ENCODE results near the gene GPR52.
"Not testable (repeated sequence)": the region's sequence is repeated elsewhere in the genome, so short reads cannot be mapped to it uniquely, and the experiment has no call there.

GPR52 gene

GRCh38 chr1:174407665-174408064, 40.1 kb upstream of the GPR52 start:
- no peaks in the 10 kb centered on the region for H3K27me3 ChIP-seq
- no peaks in the 10 kb centered on the region for H3K36me3 ChIP-seq
- H3K4me1 ChIP-seq, result peaks cover 5% of the 10 kb centered on the region; the same call in 1 of the 2 replicates
- no peak overlapping the region for H3K4me3 ChIP-seq (ENCODE audit: low read depth, low read length)
- TF ChIP-seq CTCF (IDR thresholded peaks at IDR 0.05; ENCODE audit: low read depth, low read length), result no peak
- H3K9me3 ChIP-seq, result no peaks in the 10 kb centered on the region
- no peak for DNase-seq

- H3K36me3 ChIP-seq, result no peaks in the 10 kb centered on the region
- no peaks in the 10 kb centered on the region for H3K9me3 ChIP-seq
- DNase-seq, result no peak
- no peak for TF ChIP-seq CTCF (IDR thresholded peaks at IDR 0.05; ENCODE audit: low read depth, low read length)
- no peak overlapping the region for H3K4me3 ChIP-seq (ENCODE audit: low read depth, low read length)
- H3K27me3 ChIP-seq, result no peaks in the 10 kb centered on the region
- H3K4me1 ChIP-seq, result peaks cover 5% of the 10 kb centered on the region; the same call in 1 of the 2 replicates
Observed at GRCh38 chr1:174408146-174408545, 39.6 kb upstream of the GPR52 start.

GRCh38 chr1:174409801-174410200, 38.0 kb upstream of the GPR52 start:
- not testable (repeated sequence) for H3K36me3 ChIP-seq; H3K27me3 ChIP-seq; H3K9me3 ChIP-seq; H3K4me1 ChIP-seq; H3K4me3 ChIP-seq (ENCODE audit: low read depth, low read length); DNase-seq

GRCh38 chr1:174413632-174414031, 34.1 kb upstream of the GPR52 start:
- Histone ChIP-seq H3K4me3 (ENCODE audit: low read depth, low read length) (no peak overlapping the region), H3K9me3 (no peaks in the 10 kb centered on the region), H3K27me3 (no peaks in the 10 kb centered on the region), H3K36me3 (no peaks in the 10 kb centered on the region), H3K4me1 (no peaks in the 10 kb centered on the region)
- peak; percentile 63 for TF ChIP-seq CTCF (IDR thresholded peaks at IDR 0.05; ENCODE audit: low read depth, low read length)
- DNase-seq, result peak; percentile 20

- Histone ChIP-seq H3K36me3 (no peaks in the 10 kb centered on the region), H3K27me3 (no peaks in the 10 kb centered on the region), H3K9me3 (no peaks in the 10 kb centered on the region), H3K4me1 (no peaks in the 10 kb centered on the region), H3K4me3 (ENCODE audit: low read depth, low read length) (no peak overlapping the region)
- TF ChIP-seq CTCF (IDR thresholded peaks at IDR 0.05; ENCODE audit: low read depth, low read length), result no peak
- no peak for DNase-seq
Observed at GRCh38 chr1:174414203-174414602, 33.6 kb upstream of the GPR52 start.

GRCh38 chr1:174415506-174415905, 32.3 kb upstream of the GPR52 start:
- no peaks in the 10 kb centered on the region for H3K4me1 ChIP-seq
- no peak for DNase-seq
- H3K4me3 ChIP-seq (ENCODE audit: low read depth, low read length), result no peak overlapping the region
- H3K9me3 ChIP-seq, result no peaks in the 10 kb centered on the region
- no peaks in the 10 kb centered on the region for H3K27me3 ChIP-seq
- no peaks in the 10 kb centered on the region for H3K36me3 ChIP-seq
- TF ChIP-seq CTCF (IDR thresholded peaks at IDR 0.05; ENCODE audit: low read depth, low read length), result no peak

GRCh38 chr1:174417921-174418320, 29.8 kb upstream of the GPR52 start:
- TF ChIP-seq CTCF (IDR thresholded peaks at IDR 0.05; ENCODE audit: low read depth, low read length), result no peak

More at GRCh38 chr1:174417921-174418320, 29.8 kb upstream of the GPR52 start:
- no peaks in the 10 kb centered on the region for H3K4me1 ChIP-seq
- H3K36me3 ChIP-seq, result no peaks in the 10 kb centered on the region
- no peaks in the 10 kb centered on the region for H3K9me3 ChIP-seq
- no peak overlapping the region for H3K4me3 ChIP-seq (ENCODE audit: low read depth, low read length)
- DNase-seq, result no peak
- H3K27me3 ChIP-seq, result no peaks in the 10 kb centered on the region

All from BE2C (cell line).